GM12878 (cell line): ENCODE results near the gene DGKI. TPM values are rescaled to one million over a fixed set of nuclear protein-coding genes. Genes with fewer than 3 reads are reported as not detected.

Experiments
- ATAC-seq: fragments of 200-7000 bp; cut with Tn5 transposase; 3 replicates; pipeline ENCODE4 v1.9.1; 2020; ENCODE audit warnings: mild to moderate bottlenecking, moderate library complexity
- BruUV-seq: library from RNA; stranded (reverse); fragments of 400-500 nt; replicated peaks from 2 replicates; lab custom pipeline; 2021; lab: Mats Ljungman, UMichigan
- CTCF ChIA-PET: fragments of 300-600 bp; sonication (Branson Sonifier 250); formaldehyde crosslinking; extraction: SDS; loops from one replicate; lab custom pipeline; 2021; ENCODE audit warnings: inconsistent platforms; lab: Yijun Ruan, JAX
- POLR2A ChIA-PET: fragments of 350-600 bp; formaldehyde crosslinking; extraction: SDS; loops from one replicate; lab custom pipeline; 2021; ENCODE audit warnings: inconsistent platforms; lab: Charles Lee
- RAD21 ChIA-PET: fragments of 300-600 bp; sonication (Branson Sonifier 250); formaldehyde crosslinking; loops from one replicate; lab custom pipeline; 2023; ENCODE audit warnings: antibody characterized with exemption; ENCODE audit not compliant: unreplicated experiment; lab: Charles Lee
- SMC1A ChIA-PET: fragments of 300-600 bp; sonication (Branson Sonifier 250); formaldehyde crosslinking; loops from one replicate; lab custom pipeline; 2023; ENCODE audit not compliant: unreplicated experiment, uncharacterized antibody; lab: Charles Lee
- DNase-seq: peaks from one replicate; pipeline ENCODE4 v3.0.0-alpha.2; 2011; ENCODE audit warnings: low read depth, low spot score
- FAIRE-seq: peaks from 3 replicates; lab custom pipeline; 2011; peaks lifted over from hg19 to GRCh38; lab: Jason Lieb, UNC
- H2AFZ ChIP-seq: 2 replicates; pipeline ENCODE4 v1.6.0; 2011; ENCODE audit warnings: low read depth, low read length, control low read depth; ENCODE audit not compliant: control insufficient read depth
- H3K27ac ChIP-seq: 2 replicates; pipeline ENCODE4 v1.5.1; 2011; ENCODE audit warnings: control low read depth; ENCODE audit not compliant: control insufficient read depth, insufficient read depth
- H3K27me3 ChIP-seq, 2 experiments: replicated peaks in 1 of 2; 2 replicates each; pipeline versions ENCODE4 v1.6.0 to v1.6.1; 2011; ENCODE audit warnings: low read length in 1 of 2; ENCODE audit not compliant: control insufficient read depth in 2 of 2, insufficient read depth in 2 of 2
- H3K36me3 ChIP-seq, 2 experiments: 2 replicates each; pipeline ENCODE4 v1.5.1; 2011; ENCODE audit warnings: low read length in 1 of 2; ENCODE audit not compliant: control insufficient read depth in 2 of 2, insufficient read depth in 2 of 2
- H3K4me1 ChIP-seq: 2 replicates; pipeline ENCODE4 v1.6.1; 2011; ENCODE audit warnings: mild to moderate bottlenecking, low read length, moderate library complexity, mixed read lengths; ENCODE audit not compliant: control insufficient read depth, insufficient read depth
- H3K4me2 ChIP-seq: 2 replicates; pipeline ENCODE4 v1.6.0; 2011; ENCODE audit warnings: control low read depth; ENCODE audit not compliant: control insufficient read depth, insufficient read depth
- H3K4me3 ChIP-seq: fragments of 200-600 bp; sonication (generic); 2 replicates; pipeline ENCODE4 v1.5.1; 2016
- H3K79me2 ChIP-seq: 2 replicates; pipeline ENCODE4 v1.6.0; 2011; ENCODE audit warnings: low read length; ENCODE audit not compliant: control insufficient read depth, insufficient read depth
- H3K9ac ChIP-seq: 2 replicates; pipeline ENCODE4 v1.8.0; 2011; ENCODE audit warnings: low read length, control low read depth, mixed read lengths; ENCODE audit not compliant: control insufficient read depth, insufficient read depth
- H3K9me3 ChIP-seq: replicated peaks from 3 replicates; pipeline ENCODE4 v1.5.1; 2011; ENCODE audit warnings: mild to moderate bottlenecking, low read length; ENCODE audit not compliant: control insufficient read depth, insufficient read depth
- H4K20me1 ChIP-seq: 2 replicates; pipeline ENCODE4 v1.6.0; 2011; ENCODE audit not compliant: control insufficient read depth, insufficient read depth
- BMI1 ChIP-seq: fragments of 450-650 bp; IDR thresholded peaks from 2 replicates; pipeline ENCODE4 v1.6.1; 2016; ENCODE audit warnings: mild to moderate bottlenecking, moderate library complexity, borderline replicate concordance
- HDAC6 ChIP-seq: fragments of 200-600 bp; sonication (generic); IDR thresholded peaks from one replicate; pipeline ENCODE4 v1.8.0; 2017; ENCODE audit warnings: antibody characterized with exemption; ENCODE audit not compliant: unreplicated experiment
- IKZF1 ChIP-seq: fragments of 450-650 bp; conservative IDR thresholded peaks from 2 replicates; pipeline ENCODE4 v1.6.1; 2017; ENCODE audit warnings: antibody characterized with exemption, mild to moderate bottlenecking
- IRF4 ChIP-seq: IDR thresholded peaks from 2 replicates; pipeline ENCODE4 v1.6.1; 2011; ENCODE audit warnings: low read depth, low read length
- LARP7 ChIP-seq: fragments of 450-650 bp; IDR thresholded peaks from 2 replicates; pipeline ENCODE4 v1.6.1; 2017; ENCODE audit warnings: mild to moderate bottlenecking
- MEF2A ChIP-seq: IDR thresholded peaks from 2 replicates; pipeline ENCODE4 v1.6.1; 2011; ENCODE audit warnings: low read depth, mild to moderate bottlenecking, low read length, moderate library complexity; ENCODE audit not compliant: insufficient read depth
- MTA2 ChIP-seq: fragments of 450-650 bp; IDR thresholded peaks from 2 replicates; pipeline ENCODE4 v1.6.1; 2016; ENCODE audit warnings: low read depth, mild to moderate bottlenecking, moderate library complexity
- MTA3 ChIP-seq: IDR thresholded peaks from 2 replicates; pipeline ENCODE4 v1.6.1; 2012; ENCODE audit warnings: low read length, inconsistent platforms, borderline replicate concordance
- RB1 ChIP-seq: fragments of 450-650 bp; formaldehyde crosslinking; IDR thresholded peaks from 2 replicates; pipeline ENCODE4 v1.6.1; 2017; ENCODE audit warnings: mild to moderate bottlenecking, borderline replicate concordance
- RUNX3 ChIP-seq: IDR thresholded peaks from 2 replicates; pipeline ENCODE4 v1.6.1; 2012; ENCODE audit warnings: low read length, inconsistent platforms
- SIN3A ChIP-seq: IDR thresholded peaks from 2 replicates; pipeline ENCODE4 v1.6.1; 2012; ENCODE audit warnings: low read depth, low read length, improper control_type of control experiment
- SREBF1 ChIP-seq: IDR thresholded peaks from 2 replicates; pipeline ENCODE4 v1.6.1; 2012; ENCODE audit warnings: mild to moderate bottlenecking, low read length
- SREBF2 ChIP-seq: IDR thresholded peaks from 2 replicates; pipeline ENCODE4 v1.6.1; 2012; ENCODE audit warnings: mild to moderate bottlenecking, low read length
- SUPT20H ChIP-seq: IDR thresholded peaks from 2 replicates; pipeline ENCODE4 v1.6.1; 2011; ENCODE audit warnings: low read depth, mild to moderate bottlenecking, low read length, moderate library complexity, borderline replicate concordance; ENCODE audit not compliant: control insufficient read depth
- TBL1XR1 ChIP-seq: IDR thresholded peaks from 2 replicates; pipeline ENCODE4 v1.6.1; 2012; ENCODE audit warnings: low read depth, low read length, improper control_type of control experiment
- ZNF207 ChIP-seq: fragments of 450-650 bp; IDR thresholded peaks from 2 replicates; pipeline ENCODE4 v1.6.1; 2014; ENCODE audit warnings: antibody characterized with exemption, mild to moderate bottlenecking, borderline replicate concordance
- WGBS: methylation state at CpG from one replicate; pipeline ENCODE4 v1.1.6; 2016; ENCODE audit warnings: low lambda C conversion rate; ENCODE audit not compliant: insufficient replicate concordance, insufficient coverage; ENCODE audit errors: missing lambda C conversion rate; 5-methylcytosine and 5-hydroxymethylcytosine counted together
- in situ Hi-C: fragments of 300-500 bp; cut with MboI; formaldehyde crosslinking; loops from 9 replicates; pipeline ENCODE4 v1.14.3; 2018; ENCODE audit warnings: mixed read lengths
- intact Hi-C: fragments of 100-400 bp; cut with micrococcal nuclease; formaldehyde crosslinking; loops from one replicate; pipeline ENCODE4 v1.14.2; 2022; ENCODE audit not compliant: unreplicated experiment
- polyA plus RNA-seq, 11 experiments: library from polyadenylated mRNA; depleted of rRNA in 4 of 11; unstranded in 6 of 11; stranded (reverse) in 5 of 11; fragments of >200 nt; fragmentation: Nextera tagmentation in 4 of 11; fragmentation: Illumina TruSeq in 1 of 11; extraction: Ambion mirVana in 4 of 11; extraction: Trizol in 1 of 11; gene quantifications; 1 replicate in 1 of 11; 2 replicates in 10 of 11; pipeline versions ENCODE4 v1.2.1 to v1.2.3, GENCODE V29; 2011 to 2016; ENCODE audit warnings: inconsistent platforms in 2 of 11, missing spikeins in 2 of 11, low read depth in 1 of 11
- total RNA-seq, 4 experiments: library from RNA; depleted of rRNA in 3 of 4; stranded (reverse); fragments of >200 nt in 3 of 4; fragmentation: Illumina TruSeq in 1 of 4; extraction: Trizol in 1 of 4; gene quantifications; 2 replicates each; pipeline versions ENCODE4 v1.2.1 to v1.2.3, GENCODE V29; 2013 to 2021
- TF ChIP-seq, protein P1 (sequence below): fragments of 450-650 bp; IDR thresholded peaks from 2 replicates; pipeline ENCODE4 v1.6.1; 2018; ENCODE audit warnings: mild to moderate bottlenecking, low read depth, moderate library complexity; ENCODE audit not compliant: partially characterized antibody
- TF ChIP-seq, protein P2 (sequence below): IDR thresholded peaks from 2 replicates; pipeline ENCODE4 v1.6.1; 2011; ENCODE audit warnings: borderline replicate concordance, low read depth, mild to moderate bottlenecking, moderate library complexity, mixed read lengths, low read length; ENCODE audit not compliant: insufficient read depth; ENCODE audit errors: extremely low read length
- TF ChIP-seq, protein P3 (sequence below): IDR thresholded peaks from 2 replicates; pipeline ENCODE4 v1.6.1; 2012; ENCODE audit warnings: low read depth, low read length, improper control_type of control experiment
- TF ChIP-seq, protein P4 (sequence below), 3 experiments: IDR thresholded peaks in 2 of 3; conservative IDR thresholded peaks in 1 of 3; 2 replicates each; pipeline ENCODE4 v1.5.1; 2011; ENCODE audit warnings: low read depth in 3 of 3, low read length in 3 of 3, mild to moderate bottlenecking in 3 of 3, control low read depth in 2 of 3, moderate library complexity in 2 of 3, inconsistent platforms in 1 of 3, mixed read lengths in 1 of 3; ENCODE audit not compliant: control insufficient read depth in 2 of 3, insufficient read depth in 1 of 3; ENCODE audit errors: extremely low read depth in 1 of 3

DGKI gene
- total and polyA plus RNA-seq, 10 of the 15 experiments (the other 5 are each of a cell fraction or from before 2014, with no cell fraction given) = 10.4 to 37.1 (median 22.1) TPM

DNA sequence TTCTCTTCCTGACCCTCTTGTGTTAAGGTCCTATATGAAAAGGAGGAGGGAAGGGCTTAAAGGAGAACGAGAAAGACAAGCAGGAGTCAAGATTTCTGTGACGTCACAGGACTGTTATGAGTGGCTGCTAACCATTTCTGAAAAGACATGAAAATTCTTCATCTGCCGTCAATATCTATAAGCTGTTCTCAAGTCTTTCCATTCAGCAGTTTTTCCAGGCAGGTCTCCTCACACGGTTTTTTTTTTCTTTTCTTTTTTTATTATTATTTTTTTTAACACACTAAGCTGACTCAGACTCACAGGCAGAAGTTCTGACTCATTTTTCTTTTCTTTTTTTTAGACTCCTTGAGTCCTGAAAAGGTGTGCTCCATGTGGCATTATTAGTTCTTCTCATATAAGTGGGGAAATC lies 72.0 kb downstream of the DGKI start:
- no peaks in the 10 kb centered on the region for H3K79me2 ChIP-seq
- H3K9me3 ChIP-seq = no peaks in the 10 kb centered on the region
- H4K20me1 ChIP-seq = no peaks in the 10 kb centered on the region
- no peaks in the 10 kb centered on the region for H3K36me3 ChIP-seq
- 19% methylated on average over 4 of the region's 4 CpGs for WGBS
- no peak overlapping the region for H3K4me3 ChIP-seq
- no peak overlapping the region for H3K9ac ChIP-seq
- ChIA-PET RAD21 (interaction anchor here (0.8 to 5.4 kb wide), 18 partner anchors 11 to 225 kb away, joined by 3 to 72 read pairs (median 4); no protein-coding TSS in a partner anchor), POLR2A (interaction anchor here (0.6 to 5.1 kb wide), 14 partner anchors 11 to 114 kb away, joined by 3 to 34 read pairs (median 4); no protein-coding TSS in a partner anchor), SMC1A (interaction anchor here (0.7 to 5.7 kb wide), 25 partner anchors 9 to 125 kb away, joined by 3 to 62 read pairs (median 5); no protein-coding TSS in a partner anchor), CTCF (interaction anchor here (0.7 to 3.1 kb wide), 8 partner anchors 9 to 118 kb away, joined by 3 to 14 read pairs (median 4); no protein-coding TSS in a partner anchor)
- H3K27me3 ChIP-seq = no peaks in the 10 kb centered on the region
- H3K4me1 ChIP-seq = no peaks in the 10 kb centered on the region
- ATAC-seq (peak; percentile 58), DNase-seq (no peak), FAIRE-seq (no peak)
- BruUV-seq = no TSS peak
- H3K4me2 ChIP-seq = no peak overlapping the region
- H2AFZ ChIP-seq = no peak overlapping the region
- in situ Hi-C loops (no loop called here), intact Hi-C loops (no loop called here)
- no peak overlapping the region for H3K27ac ChIP-seq
- TF ChIP-seq TBL1XR1 = no peak
- TF ChIP-seq, protein P1, sequence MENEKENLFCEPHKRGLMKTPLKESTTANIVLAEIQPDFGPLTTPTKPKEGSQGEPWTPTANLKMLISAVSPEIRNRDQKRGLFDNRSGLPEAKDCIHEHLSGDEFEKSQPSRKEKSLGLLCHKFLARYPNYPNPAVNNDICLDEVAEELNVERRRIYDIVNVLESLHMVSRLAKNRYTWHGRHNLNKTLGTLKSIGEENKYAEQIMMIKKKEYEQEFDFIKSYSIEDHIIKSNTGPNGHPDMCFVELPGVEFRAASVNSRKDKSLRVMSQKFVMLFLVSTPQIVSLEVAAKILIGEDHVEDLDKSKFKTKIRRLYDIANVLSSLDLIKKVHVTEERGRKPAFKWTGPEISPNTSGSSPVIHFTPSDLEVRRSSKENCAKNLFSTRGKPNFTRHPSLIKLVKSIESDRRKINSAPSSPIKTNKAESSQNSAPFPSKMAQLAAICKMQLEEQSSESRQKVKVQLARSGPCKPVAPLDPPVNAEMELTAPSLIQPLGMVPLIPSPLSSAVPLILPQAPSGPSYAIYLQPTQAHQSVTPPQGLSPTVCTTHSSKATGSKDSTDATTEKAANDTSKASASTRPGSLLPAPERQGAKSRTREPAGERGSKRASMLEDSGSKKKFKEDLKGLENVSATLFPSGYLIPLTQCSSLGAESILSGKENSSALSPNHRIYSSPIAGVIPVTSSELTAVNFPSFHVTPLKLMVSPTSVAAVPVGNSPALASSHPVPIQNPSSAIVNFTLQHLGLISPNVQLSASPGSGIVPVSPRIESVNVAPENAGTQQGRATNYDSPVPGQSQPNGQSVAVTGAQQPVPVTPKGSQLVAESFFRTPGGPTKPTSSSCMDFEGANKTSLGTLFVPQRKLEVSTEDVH = no peak
- TF ChIP-seq IKZF1 = no peak
- TF ChIP-seq SREBF1 = no peak
- TF ChIP-seq MEF2A = no peak
- TF ChIP-seq, protein P2, sequence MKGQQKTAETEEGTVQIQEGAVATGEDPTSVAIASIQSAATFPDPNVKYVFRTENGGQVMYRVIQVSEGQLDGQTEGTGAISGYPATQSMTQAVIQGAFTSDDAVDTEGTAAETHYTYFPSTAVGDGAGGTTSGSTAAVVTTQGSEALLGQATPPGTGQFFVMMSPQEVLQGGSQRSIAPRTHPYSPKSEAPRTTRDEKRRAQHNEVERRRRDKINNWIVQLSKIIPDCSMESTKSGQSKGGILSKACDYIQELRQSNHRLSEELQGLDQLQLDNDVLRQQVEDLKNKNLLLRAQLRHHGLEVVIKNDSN = no peak
- TF ChIP-seq, protein P3, sequence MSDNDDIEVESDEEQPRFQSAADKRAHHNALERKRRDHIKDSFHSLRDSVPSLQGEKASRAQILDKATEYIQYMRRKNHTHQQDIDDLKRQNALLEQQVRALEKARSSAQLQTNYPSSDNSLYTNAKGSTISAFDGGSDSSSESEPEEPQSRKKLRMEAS = no peak
- TF ChIP-seq LARP7 = no peak
- no peak for TF ChIP-seq RUNX3
- no peak for TF ChIP-seq SUPT20H
- no peak for TF ChIP-seq SIN3A
- TF ChIP-seq IRF4 = peak; percentile 42; the same call in 1 of the 2 replicates
- TF ChIP-seq, protein P4, sequence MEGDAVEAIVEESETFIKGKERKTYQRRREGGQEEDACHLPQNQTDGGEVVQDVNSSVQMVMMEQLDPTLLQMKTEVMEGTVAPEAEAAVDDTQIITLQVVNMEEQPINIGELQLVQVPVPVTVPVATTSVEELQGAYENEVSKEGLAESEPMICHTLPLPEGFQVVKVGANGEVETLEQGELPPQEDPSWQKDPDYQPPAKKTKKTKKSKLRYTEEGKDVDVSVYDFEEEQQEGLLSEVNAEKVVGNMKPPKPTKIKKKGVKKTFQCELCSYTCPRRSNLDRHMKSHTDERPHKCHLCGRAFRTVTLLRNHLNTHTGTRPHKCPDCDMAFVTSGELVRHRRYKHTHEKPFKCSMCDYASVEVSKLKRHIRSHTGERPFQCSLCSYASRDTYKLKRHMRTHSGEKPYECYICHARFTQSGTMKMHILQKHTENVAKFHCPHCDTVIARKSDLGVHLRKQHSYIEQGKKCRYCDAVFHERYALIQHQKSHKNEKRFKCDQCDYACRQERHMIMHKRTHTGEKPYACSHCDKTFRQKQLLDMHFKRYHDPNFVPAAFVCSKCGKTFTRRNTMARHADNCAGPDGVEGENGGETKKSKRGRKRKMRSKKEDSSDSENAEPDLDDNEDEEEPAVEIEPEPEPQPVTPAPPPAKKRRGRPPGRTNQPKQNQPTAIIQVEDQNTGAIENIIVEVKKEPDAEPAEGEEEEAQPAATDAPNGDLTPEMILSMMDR (IDR thresholded peaks at IDR 0.05 in 2 of 3, conservative IDR thresholded peaks at IDR 0.05 in 1 of 3; ENCODE audit: control insufficient read depth in 2 of 3, extremely low read depth in 1 of 3, insufficient read depth in 1 of 3, low read depth in 3 of 3, low read length in 3 of 3) = no peak
- TF ChIP-seq SREBF2 = no peak
- TF ChIP-seq BMI1 = no peak
- TF ChIP-seq HDAC6 = no peak
- TF ChIP-seq RB1 = no peak
- TF ChIP-seq MTA2 = no peak
- no peak for TF ChIP-seq ZNF207
- TF ChIP-seq MTA3 = no peak
